Breast epithelium (tissue), 3 donors: Measurements from ENCODE around the gene ACBD4.

ENCODE experiments used
- POLR2A ChIP-seq: fragments of 450-650 bp; IDR thresholded peaks from one replicate; pipeline ENCODE4 v1.6.1; 2016; ENCODE audit warnings: antibody characterized with exemption, mild to moderate bottlenecking, moderate library complexity
- POLR2AphosphoS5 ChIP-seq, 3 donors: sonication (generic); formaldehyde crosslinking; IDR thresholded peaks; one replicate each; pipeline ENCODE4 v1.6.1; 2017; ENCODE audit warnings: antibody characterized with exemption in 3 of 3
- TF ChIP-seq, protein P1 (sequence below), 3 donors: fragments of 450-650 bp; IDR thresholded peaks; one replicate each; pipeline ENCODE4 v1.5.1; 2016 to 2017; ENCODE audit warnings: antibody characterized with exemption in 3 of 3, mild to moderate bottlenecking in 3 of 3, moderate library complexity in 3 of 3

DNA sequence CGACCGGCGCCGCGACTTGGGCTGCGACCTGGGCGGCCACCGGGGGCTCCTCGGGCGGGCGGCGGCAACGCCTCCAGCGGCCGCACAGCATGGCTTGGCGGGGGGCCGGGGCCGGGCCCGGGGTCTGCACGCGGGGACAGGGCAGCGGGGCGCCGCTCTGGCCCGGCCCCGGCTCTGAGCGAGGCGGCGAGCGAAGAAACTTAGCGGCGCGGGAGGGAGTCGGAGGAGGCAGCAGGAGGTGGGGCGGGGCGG, 3.2 kb upstream of the ACBD4 start, which contains the start of gene PLCD3:
- TF ChIP-seq, protein P1, sequence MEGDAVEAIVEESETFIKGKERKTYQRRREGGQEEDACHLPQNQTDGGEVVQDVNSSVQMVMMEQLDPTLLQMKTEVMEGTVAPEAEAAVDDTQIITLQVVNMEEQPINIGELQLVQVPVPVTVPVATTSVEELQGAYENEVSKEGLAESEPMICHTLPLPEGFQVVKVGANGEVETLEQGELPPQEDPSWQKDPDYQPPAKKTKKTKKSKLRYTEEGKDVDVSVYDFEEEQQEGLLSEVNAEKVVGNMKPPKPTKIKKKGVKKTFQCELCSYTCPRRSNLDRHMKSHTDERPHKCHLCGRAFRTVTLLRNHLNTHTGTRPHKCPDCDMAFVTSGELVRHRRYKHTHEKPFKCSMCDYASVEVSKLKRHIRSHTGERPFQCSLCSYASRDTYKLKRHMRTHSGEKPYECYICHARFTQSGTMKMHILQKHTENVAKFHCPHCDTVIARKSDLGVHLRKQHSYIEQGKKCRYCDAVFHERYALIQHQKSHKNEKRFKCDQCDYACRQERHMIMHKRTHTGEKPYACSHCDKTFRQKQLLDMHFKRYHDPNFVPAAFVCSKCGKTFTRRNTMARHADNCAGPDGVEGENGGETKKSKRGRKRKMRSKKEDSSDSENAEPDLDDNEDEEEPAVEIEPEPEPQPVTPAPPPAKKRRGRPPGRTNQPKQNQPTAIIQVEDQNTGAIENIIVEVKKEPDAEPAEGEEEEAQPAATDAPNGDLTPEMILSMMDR (IDR thresholded peaks at IDR 0.05), result no peak
- TF ChIP-seq POLR2AphosphoS5 (IDR thresholded peaks at IDR 0.05), result no peak
- TF ChIP-seq POLR2A, result no peak
